Adrenal gland (tissue), 5 donors: ENCODE results near the gene IL1RAP.

Experiments used
- CTCF ChIP-seq, 6 experiments: fragments of 450-650 bp in 4 of 6; fragments of 200-600 bp in 2 of 6; sonication (generic) in 1 of 6; IDR thresholded peaks; 1 replicate in 5 of 6; 2 replicates in 1 of 6; pipeline versions ENCODE4 v1.5.1 to v1.8.0; 2016 to 2021; ENCODE audit warnings: antibody characterized with exemption in 6 of 6, mild to moderate bottlenecking in 2 of 6, moderate library complexity in 1 of 6
- POLR2A ChIP-seq, 2 donors: fragments of 450-650 bp; IDR thresholded peaks; one replicate each; pipeline ENCODE4 v1.6.1; 2017; ENCODE audit warnings: antibody characterized with exemption in 2 of 2, mild to moderate bottlenecking in 2 of 2, moderate library complexity in 1 of 2
- donor health status: DM: no; HTN: no; CAD: no.

GRCh38 chr3:190528706-190529105, 14.8 kb downstream of the IL1RAP start:
- TF ChIP-seq CTCF (IDR thresholded peaks at IDR 0.05) (no peak), POLR2A (IDR thresholded peaks at IDR 0.05) (no peak)
